Fibroblast of lung (primary cell): ENCODE measurements around the gene HES3. TPM values are rescaled to one million over a fixed set of nuclear protein-coding genes. Genes with fewer than 3 reads are reported as not detected.

Experiments
- DNase-seq, 2 donors: peaks; one replicate each; pipeline versions ENCODE4 v3.0.0 to v3.0.0-alpha.2; 2010; ENCODE audit warnings: low read depth in 2 of 2
- H2AFZ ChIP-seq: 2 replicates; pipeline ENCODE4 v1.5.1; 2012; ENCODE audit warnings: low read length, control low read depth, inconsistent platforms
- H3K27ac ChIP-seq: 2 replicates; pipeline ENCODE4 v1.5.1; 2011; ENCODE audit warnings: low read length, control low read depth; ENCODE audit not compliant: insufficient read depth
- H3K27me3 ChIP-seq: 2 replicates; pipeline ENCODE4 v1.5.1; 2011; ENCODE audit warnings: mild to moderate bottlenecking, low read length; ENCODE audit not compliant: control insufficient read depth, insufficient read depth
- H3K36me3 ChIP-seq: 2 replicates; pipeline ENCODE4 v1.5.1; 2011; ENCODE audit warnings: low read length; ENCODE audit not compliant: control insufficient read depth, insufficient read depth
- H3K4me1 ChIP-seq: 2 replicates; pipeline ENCODE4 v1.5.1; 2011; ENCODE audit warnings: low read length; ENCODE audit not compliant: control insufficient read depth, insufficient read depth; ENCODE audit errors: extremely low read depth
- H3K4me2 ChIP-seq: 2 replicates; pipeline ENCODE4 v1.5.1; 2011; ENCODE audit warnings: low read length, control low read depth; ENCODE audit not compliant: insufficient read depth; ENCODE audit errors: extremely low read depth
- H3K4me3 ChIP-seq, 4 experiments: fragments of 200-600 bp in 1 of 4; sonication (generic) in 1 of 4; replicated peaks in 1 of 4; 2 replicates each; pipeline ENCODE4 v1.5.1; 2011 to 2016; ENCODE audit warnings: low read length in 4 of 4, low read depth in 3 of 4, mild to moderate bottlenecking in 3 of 4, control low read depth in 2 of 4, inconsistent platforms in 1 of 4, mixed read lengths in 1 of 4; ENCODE audit not compliant: insufficient read depth in 1 of 4; ENCODE audit errors: control extremely low read depth in 1 of 4
- H3K79me2 ChIP-seq: 2 replicates; pipeline ENCODE4 v1.5.1; 2012; ENCODE audit warnings: mild to moderate bottlenecking, low read length, inconsistent platforms; ENCODE audit not compliant: control insufficient read depth, insufficient read depth
- H3K9ac ChIP-seq: 2 replicates; pipeline ENCODE4 v1.5.1; 2011; ENCODE audit warnings: mild to moderate bottlenecking, low read length, control low read depth; ENCODE audit not compliant: insufficient read depth
- H3K9me3 ChIP-seq: 2 replicates; pipeline ENCODE4 v1.5.1; 2012; ENCODE audit warnings: low read depth, low read length; ENCODE audit not compliant: control insufficient read depth, insufficient read depth
- H4K20me1 ChIP-seq: 2 replicates; pipeline ENCODE4 v1.5.1; 2011; ENCODE audit warnings: low read length; ENCODE audit not compliant: control insufficient read depth, insufficient read depth; ENCODE audit errors: extremely low read depth
- EZH2 ChIP-seq: IDR thresholded peaks from 2 replicates; pipeline ENCODE4 v1.5.1; 2012; ENCODE audit warnings: low read length, control low read depth, mild to moderate bottlenecking; ENCODE audit errors: missing control alignments
- polyA plus RNA-seq, 2 donors: library from polyadenylated mRNA; depleted of rRNA in 1 of 2; stranded (reverse) in 1 of 2; unstranded in 1 of 2; fragments of >200 nt; gene quantifications; 2 replicates each; pipeline ENCODE4 v1.2.1, GENCODE V29; 2011 to 2012; ENCODE audit warnings: missing spikeins in 1 of 2
- total RNA-seq: library from RNA; depleted of rRNA; stranded (reverse); fragments of >200 nt; gene quantifications from 2 replicates; pipeline ENCODE4 v1.2.1, GENCODE V29; 2014
- TF ChIP-seq, protein P1 (sequence below), 2 donors: IDR thresholded peaks in 1 of 2; conservative IDR thresholded peaks in 1 of 2; 1 replicate in 1 of 2; 2 replicates in 1 of 2; pipeline ENCODE4 v1.5.1; 2011 to 2012; ENCODE audit warnings: low read length in 2 of 2, control low read depth in 1 of 2, inconsistent platforms in 1 of 2, low read depth in 1 of 2, mild to moderate bottlenecking in 1 of 2

The HES3 gene
- total and polyA plus RNA-seq, 2 donors (not counting 1 experiment from before 2014, with no cell fraction given) = not detected

DNA sequence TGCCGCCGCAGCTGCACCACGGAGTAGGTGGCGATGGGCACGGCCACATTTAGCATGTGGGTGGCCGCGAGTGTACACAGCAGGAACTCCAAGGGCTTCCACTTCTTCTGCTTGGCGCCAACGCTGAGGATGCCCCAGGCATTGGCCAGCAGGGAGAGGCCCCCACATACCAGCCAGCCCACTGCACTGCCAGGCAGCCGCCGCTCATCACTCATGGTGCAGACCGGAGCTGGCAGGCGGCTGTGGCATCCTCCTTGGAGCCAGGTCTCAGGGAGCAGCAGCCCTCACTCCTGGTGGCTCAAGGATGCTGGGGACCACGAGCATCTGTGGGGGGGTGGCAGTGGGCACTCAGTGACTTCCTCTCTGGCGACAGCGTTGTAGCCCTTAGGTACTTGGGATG, 10.7 kb downstream of the HES3 start:
- Histone ChIP-seq H3K79me2 (no peaks in the 10 kb centered on the region), H3K4me3 (no peak overlapping the region), H3K27me3 (peaks cover 4% of the 10 kb centered on the region), H3K27ac (no peak overlapping the region), H4K20me1 (no peaks in the 10 kb centered on the region), H3K9me3 (no peaks in the 10 kb centered on the region), H3K9ac (no peak overlapping the region), H3K4me1 (no peaks in the 10 kb centered on the region), H3K36me3 (no peaks in the 10 kb centered on the region), H2AFZ (no peak overlapping the region), H3K4me2 (no peak overlapping the region)
- no peak for DNase-seq
- TF ChIP-seq, protein P1, sequence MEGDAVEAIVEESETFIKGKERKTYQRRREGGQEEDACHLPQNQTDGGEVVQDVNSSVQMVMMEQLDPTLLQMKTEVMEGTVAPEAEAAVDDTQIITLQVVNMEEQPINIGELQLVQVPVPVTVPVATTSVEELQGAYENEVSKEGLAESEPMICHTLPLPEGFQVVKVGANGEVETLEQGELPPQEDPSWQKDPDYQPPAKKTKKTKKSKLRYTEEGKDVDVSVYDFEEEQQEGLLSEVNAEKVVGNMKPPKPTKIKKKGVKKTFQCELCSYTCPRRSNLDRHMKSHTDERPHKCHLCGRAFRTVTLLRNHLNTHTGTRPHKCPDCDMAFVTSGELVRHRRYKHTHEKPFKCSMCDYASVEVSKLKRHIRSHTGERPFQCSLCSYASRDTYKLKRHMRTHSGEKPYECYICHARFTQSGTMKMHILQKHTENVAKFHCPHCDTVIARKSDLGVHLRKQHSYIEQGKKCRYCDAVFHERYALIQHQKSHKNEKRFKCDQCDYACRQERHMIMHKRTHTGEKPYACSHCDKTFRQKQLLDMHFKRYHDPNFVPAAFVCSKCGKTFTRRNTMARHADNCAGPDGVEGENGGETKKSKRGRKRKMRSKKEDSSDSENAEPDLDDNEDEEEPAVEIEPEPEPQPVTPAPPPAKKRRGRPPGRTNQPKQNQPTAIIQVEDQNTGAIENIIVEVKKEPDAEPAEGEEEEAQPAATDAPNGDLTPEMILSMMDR (conservative IDR thresholded peaks at IDR 0.05 in 1 of 2, IDR thresholded peaks at IDR 0.05 in 1 of 2; ENCODE audit: low read depth in 1 of 2, low read length in 2 of 2) = no peak
- TF ChIP-seq EZH2 = no peak

DNA sequence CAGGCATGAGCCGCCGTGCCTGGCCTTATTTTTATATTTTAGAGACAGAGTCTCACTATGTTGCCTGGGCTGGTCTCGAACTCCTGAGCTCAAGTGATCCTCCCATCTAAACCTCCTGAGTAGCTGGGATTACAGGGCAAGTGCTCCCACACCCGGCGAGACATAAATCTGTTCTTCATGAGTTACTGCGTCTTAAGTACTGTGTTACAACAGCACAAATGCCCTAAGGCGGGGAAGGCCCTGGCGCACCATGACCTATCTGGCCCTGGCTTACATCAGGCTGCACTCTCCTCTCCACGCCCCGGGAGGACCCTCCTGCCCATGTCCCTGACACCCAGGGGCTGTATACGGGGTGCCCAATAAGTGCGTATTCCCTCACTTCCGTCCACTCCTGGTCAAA, 12.7 kb downstream of the HES3 start:
- H3K27ac ChIP-seq = no peak overlapping the region
- no peak for DNase-seq
- H3K9me3 ChIP-seq = no peaks in the 10 kb centered on the region
- no peak overlapping the region for H3K4me2 ChIP-seq
- H3K9ac ChIP-seq = no peak overlapping the region
- no peaks in the 10 kb centered on the region for H3K36me3 ChIP-seq
- no peak for TF ChIP-seq EZH2
- TF ChIP-seq, protein P1 (conservative IDR thresholded peaks at IDR 0.05 in 1 of 2, IDR thresholded peaks at IDR 0.05 in 1 of 2; ENCODE audit: low read depth in 1 of 2, low read length in 2 of 2) = no peak
- H3K4me1 ChIP-seq = no peaks in the 10 kb centered on the region
- H2AFZ ChIP-seq = no peak overlapping the region
- H3K27me3 ChIP-seq = no peaks in the 10 kb centered on the region
- no peaks in the 10 kb centered on the region for H4K20me1 ChIP-seq
- H3K79me2 ChIP-seq = no peaks in the 10 kb centered on the region
- no peak overlapping the region for H3K4me3 ChIP-seq

DNA sequence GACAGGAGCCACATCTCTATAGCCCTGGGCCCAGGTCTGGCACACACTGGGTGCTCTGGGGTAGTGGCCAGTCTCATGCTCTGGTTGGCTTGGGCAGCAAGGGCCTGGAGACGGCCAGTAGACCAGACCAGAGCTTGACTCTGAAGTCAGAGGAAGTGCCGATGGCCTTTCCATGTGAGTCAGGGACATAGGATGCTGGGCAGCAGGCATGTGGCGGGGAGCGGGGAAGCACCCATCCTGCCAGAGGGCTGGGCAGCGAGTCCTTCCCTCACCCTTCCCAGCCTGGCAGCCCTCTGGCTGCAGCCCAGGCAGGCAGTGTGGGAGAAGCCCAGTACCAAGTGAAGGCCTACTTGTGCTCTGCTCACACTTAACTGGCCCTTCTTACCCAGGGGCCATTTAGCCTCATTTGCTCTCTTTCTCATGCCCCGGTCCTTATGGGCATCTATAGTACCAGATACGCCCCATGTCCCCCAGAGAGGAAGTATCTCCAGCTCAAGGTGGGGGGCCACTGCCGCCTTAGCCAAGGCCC, 13.6 kb downstream of the HES3 start:
- H2AFZ ChIP-seq = no peak overlapping the region
- no peak overlapping the region for H3K27ac ChIP-seq
- no peaks in the 10 kb centered on the region for H4K20me1 ChIP-seq

More for the DNA sequence above, 13.6 kb downstream of the HES3 start:
- no peaks in the 10 kb centered on the region for H3K4me1 ChIP-seq
- no peaks in the 10 kb centered on the region for H3K27me3 ChIP-seq
- no peaks in the 10 kb centered on the region for H3K79me2 ChIP-seq
- H3K9me3 ChIP-seq = no peaks in the 10 kb centered on the region
- no peak overlapping the region for H3K4me3 ChIP-seq
- H3K4me2 ChIP-seq = no peak overlapping the region
- no peaks in the 10 kb centered on the region for H3K36me3 ChIP-seq
- TF ChIP-seq, protein P1 (conservative IDR thresholded peaks at IDR 0.05 in 1 of 2, IDR thresholded peaks at IDR 0.05 in 1 of 2; ENCODE audit: low read depth in 1 of 2, low read length in 2 of 2) = no peak
- no peak for TF ChIP-seq EZH2
- no peak for DNase-seq
- H3K9ac ChIP-seq = no peak overlapping the region
